Osteocyte (in vitro differentiated cells): ENCODE results near the gene NDST1. TPM values are rescaled to one million over a fixed set of nuclear protein-coding genes. Genes with fewer than 3 reads are reported as not detected.

ENCODE experiments used
- DNase-seq: peaks from one replicate; pipeline ENCODE4 v3.0.0; 2021; ENCODE audit warnings: mixed read lengths; ENCODE audit not compliant: unreplicated experiment; ENCODE audit errors: extremely low spot score
- H3K27ac Mint-ChIP-seq: one replicate; pipeline ENCODE4 v1.8.0; 2021; ENCODE audit warnings: mild to moderate bottlenecking, mixed read lengths; ENCODE audit not compliant: unreplicated experiment
- H3K27me3 Mint-ChIP-seq: one replicate; pipeline ENCODE4 v1.8.0; 2021; ENCODE audit warnings: mixed read lengths; ENCODE audit not compliant: unreplicated experiment
- H3K36me3 Mint-ChIP-seq: one replicate; pipeline ENCODE4 v1.8.0; 2021; ENCODE audit warnings: mixed read lengths; ENCODE audit not compliant: unreplicated experiment
- H3K4me1 Mint-ChIP-seq: one replicate; pipeline ENCODE4 v1.8.0; 2021; ENCODE audit warnings: mixed read lengths; ENCODE audit not compliant: unreplicated experiment
- H3K4me3 Mint-ChIP-seq: one replicate; pipeline ENCODE4 v1.8.0; 2021; ENCODE audit warnings: mild to moderate bottlenecking, moderate library complexity, mixed read lengths; ENCODE audit not compliant: unreplicated experiment
- H3K9me3 Mint-ChIP-seq: one replicate; pipeline ENCODE4 v1.8.0; 2021; ENCODE audit warnings: mixed read lengths; ENCODE audit not compliant: unreplicated experiment
- CTCF ChIP-seq: fragments of 200-600 bp; sonication (generic); IDR thresholded peaks from 2 replicates; pipeline ENCODE4 v1.5.0; 2021; ENCODE audit warnings: antibody characterized with exemption, mild to moderate bottlenecking, moderate library complexity
- total RNA-seq: library from RNA; stranded (reverse); gene quantifications from 2 replicates; pipeline ENCODE4 v1.2.1, GENCODE V29; 2021

Gene NDST1
- total RNA-seq, 1 donor from 2014 or later: 110 TPM

- no peak for DNase-seq
- Mint-ChIP-seq H3K4me1 (peaks cover 18% of the 10 kb centered on the region), H3K4me3 (no peak overlapping the region), H3K27me3 (no peaks in the 10 kb centered on the region), H3K36me3 (peaks cover 8% of the 10 kb centered on the region), H3K27ac (no peak overlapping the region), H3K9me3 (no peaks in the 10 kb centered on the region)
- no peak for TF ChIP-seq CTCF
These were observed 17.2 kb downstream of the NDST1 start for GRCh38 chr5:150525163-150525562.

GRCh38 chr5:150525781-150526180 is 17.9 kb downstream of the NDST1 start:
- no peak for DNase-seq
- no peaks in the 10 kb centered on the region for H3K27me3 Mint-ChIP-seq
- TF ChIP-seq CTCF: no peak
- H3K4me1 Mint-ChIP-seq: peaks cover 19% of the 10 kb centered on the region
- H3K36me3 Mint-ChIP-seq: peaks cover 8% of the 10 kb centered on the region
- no peaks in the 10 kb centered on the region for H3K9me3 Mint-ChIP-seq
- H3K27ac Mint-ChIP-seq: no peak overlapping the region
- no peak overlapping the region for H3K4me3 Mint-ChIP-seq

- no peaks in the 10 kb centered on the region for H3K27me3 Mint-ChIP-seq
- H3K4me1 Mint-ChIP-seq: peaks cover 19% of the 10 kb centered on the region
- no peak overlapping the region for H3K4me3 Mint-ChIP-seq
- peaks cover 5% of the 10 kb centered on the region for H3K36me3 Mint-ChIP-seq
- no peak for DNase-seq
- TF ChIP-seq CTCF: no peak
- H3K9me3 Mint-ChIP-seq: no peaks in the 10 kb centered on the region
- H3K27ac Mint-ChIP-seq: no peak overlapping the region
These were observed 19.1 kb downstream of the NDST1 start for GRCh38 chr5:150527038-150527437.

GRCh38 chr5:150527808-150528207 is 19.9 kb downstream of the NDST1 start:
- H3K36me3 Mint-ChIP-seq: peaks cover 2% of the 10 kb centered on the region
- H3K27me3 Mint-ChIP-seq: no peaks in the 10 kb centered on the region
- no peak for DNase-seq
- H3K27ac Mint-ChIP-seq: no peak overlapping the region
- no peak for TF ChIP-seq CTCF
- peaks cover 19% of the 10 kb centered on the region for H3K4me1 Mint-ChIP-seq
- H3K4me3 Mint-ChIP-seq: no peak overlapping the region
- no peaks in the 10 kb centered on the region for H3K9me3 Mint-ChIP-seq

- DNase-seq: no peak
- Mint-ChIP-seq H3K36me3 (peaks cover 4% of the 10 kb centered on the region), H3K9me3 (no peaks in the 10 kb centered on the region), H3K27ac (no peak overlapping the region), H3K27me3 (no peaks in the 10 kb centered on the region), H3K4me3 (no peak overlapping the region), H3K4me1 (peaks cover 11% of the 10 kb centered on the region)
- TF ChIP-seq CTCF: no peak
These were observed 21.1 kb downstream of the NDST1 start for GRCh38 chr5:150528924-150529546.
